OCI-LY7 (cell line): Measurements from ENCODE around the gene SH3PXD2A. TPM values are rescaled to one million over a fixed set of nuclear protein-coding genes. Genes with fewer than 3 reads are reported as not detected.

ENCODE experiments used
- BruUV-seq: library from RNA; stranded (reverse); fragments of 400-500 nt; replicated peaks from 2 replicates; lab custom pipeline; 2021; lab: Mats Ljungman, UMichigan
- CTCF ChIA-PET: fragments of 300-600 bp; sonication (Branson Sonifier 250); formaldehyde crosslinking; loops from one replicate; lab custom pipeline; 2022; ENCODE audit warnings: antibody characterized with exemption; ENCODE audit not compliant: unreplicated experiment; lab: Charles Lee
- POLR2A ChIA-PET: fragments of 300-600 bp; sonication (Branson Sonifier 250); formaldehyde crosslinking; loops from one replicate; lab custom pipeline; 2022; ENCODE audit warnings: antibody characterized with exemption; lab: Charles Lee
- DNase-seq: peaks from one replicate; pipeline ENCODE4 v3.0.0-alpha.2; 2015; ENCODE audit warnings: low spot score
- H2AFZ ChIP-seq: fragments of 200-600 bp; sonication (generic), shearing (Covaris generic); 2 replicates; pipeline ENCODE4 v1.6.1; 2014; ENCODE audit warnings: mild to moderate bottlenecking, antibody characterized with exemption, low read length, moderate library complexity
- H3K27ac ChIP-seq: fragments of 200-600 bp; sonication (generic); 2 replicates; pipeline ENCODE4 v1.5.1; 2014; ENCODE audit warnings: mixed run types, low read depth, mild to moderate bottlenecking, moderate library complexity, low read length, inconsistent platforms; ENCODE audit not compliant: poor library complexity, severe bottlenecking
- H3K36me3 ChIP-seq: fragments of 200-600 bp; sonication (generic); 2 replicates; pipeline ENCODE4 v1.6.1; 2014; ENCODE audit warnings: mild to moderate bottlenecking, antibody characterized with exemption, low read length, moderate library complexity, mixed read lengths; ENCODE audit not compliant: insufficient read depth
- H3K4me1 ChIP-seq: fragments of 200-600 bp; sonication (generic); 2 replicates; pipeline ENCODE4 v1.5.1; 2014; ENCODE audit warnings: mild to moderate bottlenecking, low read length; ENCODE audit not compliant: insufficient read depth, poor library complexity, severe bottlenecking
- H3K4me2 ChIP-seq: fragments of 200-600 bp; sonication (generic); 2 replicates; pipeline ENCODE4 v1.6.1; 2014; ENCODE audit warnings: mild to moderate bottlenecking, low read length
- H3K4me3 ChIP-seq: fragments of 200-600 bp; sonication (generic); 2 replicates; pipeline ENCODE4 v1.5.1; 2014; ENCODE audit warnings: mild to moderate bottlenecking, low read depth, low read length; ENCODE audit not compliant: poor library complexity, severe bottlenecking
- H3K79me2 ChIP-seq: fragments of 200-600 bp; sonication (generic); 2 replicates; pipeline ENCODE4 v1.6.1; 2016; ENCODE audit warnings: low read depth, mild to moderate bottlenecking, low read length, moderate library complexity, mixed read lengths; ENCODE audit not compliant: insufficient read depth
- H3K9me2 ChIP-seq: fragments of 200-600 bp; sonication (generic); 2 replicates; pipeline ENCODE4 v1.6.1; 2016; ENCODE audit warnings: mild to moderate bottlenecking, low read length, mixed read lengths; ENCODE audit not compliant: insufficient read depth
- H3K9me3 ChIP-seq: fragments of 200-600 bp; sonication (generic); 2 replicates; pipeline ENCODE4 v1.6.1; 2014; ENCODE audit warnings: mild to moderate bottlenecking, mixed run types, low read length, mixed read lengths
- H4K20me1 ChIP-seq: fragments of 200-600 bp; sonication (generic); 2 replicates; pipeline ENCODE4 v1.6.1; 2014; ENCODE audit warnings: mild to moderate bottlenecking, antibody characterized with exemption, low read length, moderate library complexity, mixed read lengths; ENCODE audit not compliant: insufficient read depth
- EZH2phosphoT487 ChIP-seq: fragments of 200-600 bp; sonication (generic); IDR thresholded peaks from 2 replicates; pipeline ENCODE4 v1.6.1; 2018; ENCODE audit warnings: low read depth, borderline replicate concordance, mild to moderate bottlenecking, mixed run types, antibody characterized with exemption, low read length, moderate library complexity, mixed read lengths
- intact Hi-C: fragments of 100-400 bp; cut with micrococcal nuclease; formaldehyde crosslinking; loops from one replicate; pipeline ENCODE4 v1.10.0; 2022; ENCODE audit not compliant: unreplicated experiment
- total RNA-seq, 2 experiments: library from RNA; depleted of rRNA in 1 of 2; stranded (reverse); fragments of >200 nt in 1 of 2; shearing (Covaris generic) in 1 of 2; gene quantifications; 2 replicates each; pipeline ENCODE4 v1.2.3, GENCODE V29; 2014 to 2022
- TF ChIP-seq, protein P1 (sequence below): fragments of 200-600 bp; sonication (generic); conservative IDR thresholded peaks from 2 replicates; pipeline ENCODE4 v1.5.1; 2014; ENCODE audit warnings: mild to moderate bottlenecking, antibody characterized with exemption, low read length, moderate library complexity, mixed read lengths

SH3PXD2A gene
- total RNA-seq, 2 experiments from 2014 or later, result 0.85 to 5.9 TPM

DNA sequence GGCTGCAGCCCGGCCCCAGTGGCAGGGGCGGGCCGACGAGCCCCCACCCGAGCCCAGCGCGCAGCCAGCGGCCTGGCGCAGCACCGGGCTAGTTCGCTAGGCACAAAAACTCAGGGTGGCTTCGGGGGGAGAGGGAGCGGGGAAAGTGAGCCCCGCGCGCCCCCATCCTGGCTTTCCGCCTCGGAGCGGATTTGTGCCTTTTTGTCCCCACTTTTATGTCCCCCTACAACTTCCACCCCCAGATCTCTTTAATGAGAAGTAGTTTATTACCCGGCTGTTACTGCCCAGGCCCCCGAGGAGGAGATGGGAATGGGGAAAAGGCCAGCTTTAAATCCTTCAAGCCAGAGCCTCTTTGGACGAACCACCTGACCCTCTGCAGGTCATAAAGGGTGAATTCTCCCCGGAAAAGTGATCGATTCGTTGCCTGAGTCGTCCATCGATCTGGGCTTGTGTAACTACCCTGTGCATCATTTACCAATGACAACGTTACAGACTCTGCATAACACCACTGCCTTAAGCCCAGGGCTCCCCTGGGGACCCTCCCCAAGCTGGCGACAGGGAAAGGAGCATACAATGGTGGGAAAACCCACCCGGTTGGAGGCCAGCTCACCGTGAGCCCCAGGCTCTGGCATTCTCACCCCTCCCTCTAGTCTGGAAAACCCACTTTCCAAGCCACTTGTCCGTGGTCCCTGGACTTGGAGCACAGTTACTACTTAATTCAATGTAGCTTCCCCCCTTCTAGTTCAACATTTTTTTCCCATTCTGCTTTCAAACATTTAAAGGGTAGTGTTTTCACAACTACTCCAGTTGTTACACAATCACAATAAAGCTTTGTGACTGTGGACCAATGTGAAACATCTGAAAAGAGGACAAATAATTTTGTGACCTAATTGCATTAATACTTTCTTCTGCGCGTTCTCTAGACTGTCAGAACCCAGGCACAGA is 748 bp upstream of the SH3PXD2A start:
- POLR2A ChIA-PET, result no interaction called here
- Histone ChIP-seq H3K9me2 (no peaks in the 10 kb centered on the region), H3K9me3 (no peaks in the 10 kb centered on the region), H3K79me2 (no peaks in the 10 kb centered on the region), H3K36me3 (no peaks in the 10 kb centered on the region), H3K4me2 (no peak overlapping the region), H2AFZ (no peak overlapping the region), H4K20me1 (no peaks in the 10 kb centered on the region), H3K4me1 (peaks cover 6% of the 10 kb centered on the region), H3K4me3 (no peak overlapping the region), H3K27ac (no peak overlapping the region)
- no TSS peak for BruUV-seq
- DNase-seq, result no peak
- TF ChIP-seq, protein P1, sequence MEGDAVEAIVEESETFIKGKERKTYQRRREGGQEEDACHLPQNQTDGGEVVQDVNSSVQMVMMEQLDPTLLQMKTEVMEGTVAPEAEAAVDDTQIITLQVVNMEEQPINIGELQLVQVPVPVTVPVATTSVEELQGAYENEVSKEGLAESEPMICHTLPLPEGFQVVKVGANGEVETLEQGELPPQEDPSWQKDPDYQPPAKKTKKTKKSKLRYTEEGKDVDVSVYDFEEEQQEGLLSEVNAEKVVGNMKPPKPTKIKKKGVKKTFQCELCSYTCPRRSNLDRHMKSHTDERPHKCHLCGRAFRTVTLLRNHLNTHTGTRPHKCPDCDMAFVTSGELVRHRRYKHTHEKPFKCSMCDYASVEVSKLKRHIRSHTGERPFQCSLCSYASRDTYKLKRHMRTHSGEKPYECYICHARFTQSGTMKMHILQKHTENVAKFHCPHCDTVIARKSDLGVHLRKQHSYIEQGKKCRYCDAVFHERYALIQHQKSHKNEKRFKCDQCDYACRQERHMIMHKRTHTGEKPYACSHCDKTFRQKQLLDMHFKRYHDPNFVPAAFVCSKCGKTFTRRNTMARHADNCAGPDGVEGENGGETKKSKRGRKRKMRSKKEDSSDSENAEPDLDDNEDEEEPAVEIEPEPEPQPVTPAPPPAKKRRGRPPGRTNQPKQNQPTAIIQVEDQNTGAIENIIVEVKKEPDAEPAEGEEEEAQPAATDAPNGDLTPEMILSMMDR, result no peak
- TF ChIP-seq EZH2phosphoT487, result no peak
- CTCF ChIA-PET, result no interaction called here
- intact Hi-C loops, result loop anchor here (10.0 kb wide), 1 partner anchor 261 kb away; no protein-coding TSS in a partner anchor

DNA sequence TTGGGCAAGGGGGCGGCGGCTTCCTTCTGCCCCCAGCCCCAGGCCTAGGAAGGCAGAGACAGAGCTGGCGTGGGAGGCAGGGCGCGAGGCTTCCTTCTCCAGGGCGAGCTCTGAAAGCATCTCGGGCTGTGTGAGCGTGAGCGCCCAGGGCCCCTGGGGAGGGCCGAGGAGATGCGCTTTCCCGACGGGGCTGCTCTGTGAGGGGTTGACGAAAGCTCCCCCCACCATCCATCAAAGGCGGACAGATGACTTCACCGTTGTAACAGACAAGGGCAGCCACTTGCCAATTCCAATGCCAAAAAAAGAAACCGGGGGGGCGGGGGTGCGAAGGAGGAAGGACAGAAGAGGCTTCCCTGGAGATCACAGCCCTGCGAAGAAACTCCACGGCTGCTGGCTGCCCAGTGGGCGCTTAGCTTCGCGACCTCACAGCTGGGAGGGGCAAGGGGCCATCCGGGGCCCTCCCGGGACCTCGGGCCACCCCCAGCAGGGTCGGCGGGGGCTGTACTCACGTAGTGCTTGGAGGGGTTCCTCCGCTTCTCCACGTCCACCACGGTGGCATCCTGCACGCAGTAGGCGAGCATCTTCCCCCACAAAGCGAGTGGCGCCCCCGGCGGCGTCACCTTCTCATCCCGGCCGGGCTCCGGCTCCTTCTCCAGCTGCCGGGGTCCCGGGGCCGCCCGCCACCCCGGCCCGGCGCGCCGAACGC is 537 bp downstream of the SH3PXD2A start:
- CTCF ChIA-PET, result no interaction called here

More for the DNA sequence above, 537 bp downstream of the SH3PXD2A start:
- H3K27ac ChIP-seq, result no peak overlapping the region
- H4K20me1 ChIP-seq, result no peaks in the 10 kb centered on the region
- no peaks in the 10 kb centered on the region for H3K9me2 ChIP-seq
- no peak for DNase-seq
- intact Hi-C loops, result loop anchor here (10.0 kb wide), 1 partner anchor 260 kb away; no protein-coding TSS in a partner anchor
- H3K79me2 ChIP-seq, result no peaks in the 10 kb centered on the region
- peaks cover 6% of the 10 kb centered on the region for H3K4me1 ChIP-seq
- H3K9me3 ChIP-seq, result no peaks in the 10 kb centered on the region
- no peak for TF ChIP-seq EZH2phosphoT487
- TF ChIP-seq, protein P1, result no peak
- no TSS peak for BruUV-seq
- H3K36me3 ChIP-seq, result no peaks in the 10 kb centered on the region
- POLR2A ChIA-PET, result no interaction called here
- no peak overlapping the region for H2AFZ ChIP-seq
- peak overlapping the region; percentile 23; the same call in 1 of the 2 replicates for H3K4me2 ChIP-seq
- H3K4me3 ChIP-seq, result no peak overlapping the region
